ENCODE data around the gene LTBP1. TPM values are rescaled to one million over a fixed set of nuclear protein-coding genes. Genes with fewer than 3 reads are reported as not detected.

The LTBP1 gene
- total RNA-seq, 2 experiments from 2014 or later = 0.19 to 0.23 TPM

GRCh38 chr2:33129263-33130053 lies 182.7 kb downstream of the LTBP1 start:
- Mint-ChIP-seq H3K4me3 (no peak overlapping the region), H3K36me3 (no peaks in the 10 kb centered on the region), H3K27ac (no peak overlapping the region), H3K27me3 (peaks cover 8% of the 10 kb centered on the region), H3K4me1 (no peaks in the 10 kb centered on the region), H3K9me3 (no peaks in the 10 kb centered on the region)
- DNase-seq (no peak), ATAC-seq (ENCODE audit: low read depth) (no peak)
- POLR2A ChIA-PET = no interaction called here

GRCh38 chr2:33130054-33130447 lies 183.3 kb downstream of the LTBP1 start:
- Mint-ChIP-seq H3K36me3 (no peaks in the 10 kb centered on the region), H3K27me3 (peaks cover 8% of the 10 kb centered on the region), H3K4me1 (no peaks in the 10 kb centered on the region), H3K27ac (no peak overlapping the region), H3K4me3 (no peak overlapping the region), H3K9me3 (no peaks in the 10 kb centered on the region)
- DNase-seq (no peak), ATAC-seq (ENCODE audit: low read depth) (no peak)
- POLR2A ChIA-PET = no interaction called here

- Mint-ChIP-seq H3K36me3 (no peaks in the 10 kb centered on the region), H3K27ac (no peak overlapping the region), H3K4me3 (no peak overlapping the region), H3K9me3 (no peaks in the 10 kb centered on the region), H3K4me1 (no peaks in the 10 kb centered on the region), H3K27me3 (peaks cover 11% of the 10 kb centered on the region)
- ATAC-seq (ENCODE audit: low read depth) (no peak), DNase-seq (no peak)
- POLR2A ChIA-PET = no interaction called here
Measured at GRCh38 chr2:33130544-33130943, 183.8 kb downstream of the LTBP1 start.

- H3K4me3 Mint-ChIP-seq = no peak overlapping the region
- no peaks in the 10 kb centered on the region for H3K4me1 Mint-ChIP-seq
- no peak for ATAC-seq (ENCODE audit: low read depth)
- peaks cover 11% of the 10 kb centered on the region for H3K27me3 Mint-ChIP-seq
- H3K9me3 Mint-ChIP-seq = no peaks in the 10 kb centered on the region
- H3K27ac Mint-ChIP-seq = no peak overlapping the region
- DNase-seq = no peak
- no peaks in the 10 kb centered on the region for H3K36me3 Mint-ChIP-seq
- POLR2A ChIA-PET = no interaction called here
Measured at GRCh38 chr2:33131111-33131510, 184.4 kb downstream of the LTBP1 start.

- Mint-ChIP-seq H3K36me3 (no peaks in the 10 kb centered on the region), H3K27ac (no peak overlapping the region), H3K4me3 (no peak overlapping the region), H3K4me1 (peaks cover 3% of the 10 kb centered on the region), H3K9me3 (no peaks in the 10 kb centered on the region), H3K27me3 (peaks cover 11% of the 10 kb centered on the region)
- POLR2A ChIA-PET = no interaction called here
- no peak for ATAC-seq (ENCODE audit: low read depth)
- DNase-seq = no peak
Measured at GRCh38 chr2:33131749-33132148, 185.0 kb downstream of the LTBP1 start.

GRCh38 chr2:33133454-33133952 lies 186.8 kb downstream of the LTBP1 start:
- Mint-ChIP-seq H3K4me3 (no peak overlapping the region), H3K36me3 (no peaks in the 10 kb centered on the region), H3K27ac (no peak overlapping the region), H3K4me1 (peaks cover 4% of the 10 kb centered on the region), H3K9me3 (no peaks in the 10 kb centered on the region), H3K27me3 (peaks cover 5% of the 10 kb centered on the region)
- ATAC-seq (ENCODE audit: low read depth) (no peak), DNase-seq (no peak)
- POLR2A ChIA-PET = no interaction called here

- POLR2A ChIA-PET = no interaction called here
- H3K4me3 Mint-ChIP-seq = no peak overlapping the region
- H3K9me3 Mint-ChIP-seq = no peaks in the 10 kb centered on the region
- H3K27me3 Mint-ChIP-seq = peaks cover 5% of the 10 kb centered on the region
- ATAC-seq (ENCODE audit: low read depth) (no peak), DNase-seq (no peak)
- H3K4me1 Mint-ChIP-seq = peaks cover 4% of the 10 kb centered on the region
- H3K36me3 Mint-ChIP-seq = no peaks in the 10 kb centered on the region
- H3K27ac Mint-ChIP-seq = no peak overlapping the region
Measured at GRCh38 chr2:33134086-33134771, 187.5 kb downstream of the LTBP1 start.

- peaks cover 4% of the 10 kb centered on the region for H3K4me1 Mint-ChIP-seq
- no peaks in the 10 kb centered on the region for H3K36me3 Mint-ChIP-seq
- H3K27me3 Mint-ChIP-seq = peaks cover 5% of the 10 kb centered on the region
- no peak overlapping the region for H3K4me3 Mint-ChIP-seq
- H3K9me3 Mint-ChIP-seq = no peaks in the 10 kb centered on the region
- POLR2A ChIA-PET = no interaction called here
- no peak for DNase-seq
- no peak overlapping the region for H3K27ac Mint-ChIP-seq
- no peak for ATAC-seq (ENCODE audit: low read depth)
Measured at GRCh38 chr2:33134791-33135560, 188.2 kb downstream of the LTBP1 start.

GRCh38 chr2:33135645-33136044 lies 188.9 kb downstream of the LTBP1 start:
- Mint-ChIP-seq H3K9me3 (no peaks in the 10 kb centered on the region), H3K27ac (no peak overlapping the region), H3K36me3 (no peaks in the 10 kb centered on the region), H3K4me1 (peaks cover 4% of the 10 kb centered on the region), H3K4me3 (no peak overlapping the region), H3K27me3 (peaks cover 5% of the 10 kb centered on the region)
- DNase-seq = no peak
- no peak for ATAC-seq (ENCODE audit: low read depth)
- POLR2A ChIA-PET = no interaction called here

- Mint-ChIP-seq H3K4me1 (peaks cover 4% of the 10 kb centered on the region), H3K27me3 (peaks cover 5% of the 10 kb centered on the region), H3K36me3 (no peaks in the 10 kb centered on the region), H3K9me3 (no peaks in the 10 kb centered on the region), H3K4me3 (no peak overlapping the region), H3K27ac (no peak overlapping the region)
- ATAC-seq (ENCODE audit: low read depth) (no peak), DNase-seq (no peak)
- POLR2A ChIA-PET = no interaction called here
Measured at GRCh38 chr2:33136056-33136455, 189.3 kb downstream of the LTBP1 start.

- Mint-ChIP-seq H3K27me3 (peaks cover 5% of the 10 kb centered on the region), H3K9me3 (no peaks in the 10 kb centered on the region), H3K4me1 (peaks cover 4% of the 10 kb centered on the region), H3K36me3 (no peaks in the 10 kb centered on the region), H3K4me3 (no peak overlapping the region), H3K27ac (no peak overlapping the region)
- POLR2A ChIA-PET = no interaction called here
- DNase-seq = no peak
- no peak for ATAC-seq (ENCODE audit: low read depth)
Measured at GRCh38 chr2:33136566-33136965, 189.8 kb downstream of the LTBP1 start.

GRCh38 chr2:33137331-33137730 lies 190.6 kb downstream of the LTBP1 start:
- no peak overlapping the region for H3K4me3 Mint-ChIP-seq
- no peak for DNase-seq
- H3K27me3 Mint-ChIP-seq = peaks cover 5% of the 10 kb centered on the region
- no peak for ATAC-seq (ENCODE audit: low read depth)
- peaks cover 4% of the 10 kb centered on the region for H3K4me1 Mint-ChIP-seq
- H3K9me3 Mint-ChIP-seq = no peaks in the 10 kb centered on the region
- POLR2A ChIA-PET = no interaction called here
- H3K36me3 Mint-ChIP-seq = no peaks in the 10 kb centered on the region
- H3K27ac Mint-ChIP-seq = no peak overlapping the region

- ATAC-seq (ENCODE audit: low read depth) (no peak), DNase-seq (no peak)
- H3K9me3 Mint-ChIP-seq = no peaks in the 10 kb centered on the region
- peaks cover 7% of the 10 kb centered on the region for H3K27me3 Mint-ChIP-seq
- no peaks in the 10 kb centered on the region for H3K36me3 Mint-ChIP-seq
- peaks cover 4% of the 10 kb centered on the region for H3K4me1 Mint-ChIP-seq
- no peak overlapping the region for H3K27ac Mint-ChIP-seq
- POLR2A ChIA-PET = no interaction called here
- H3K4me3 Mint-ChIP-seq = no peak overlapping the region
Measured at GRCh38 chr2:33139949-33140348, 193.2 kb downstream of the LTBP1 start.
